ENCODE measurements around the gene ZXDB. TPM values are rescaled to one million over a fixed set of nuclear protein-coding genes. Genes with fewer than 3 reads are reported as not detected.

The ZXDB gene
- total and polyA plus RNA-seq, 2 of the 4 experiments (the other 2 are of a cell fraction) = 2.6 to 5.2 TPM

- Histone ChIP-seq H3K14ac (replicated peaks; ENCODE audit: low read depth, low read length) (no peak overlapping the region), H4K20me1 (ENCODE audit: insufficient read depth, low read length) (no peaks in the 10 kb centered on the region), H3K9me3 (ENCODE audit: control insufficient read depth, insufficient read depth, low read length) (no peaks in the 10 kb centered on the region), H3K36me3 (ENCODE audit: control insufficient read depth, insufficient read depth, low read length) (no peaks in the 10 kb centered on the region), H3K9ac (ENCODE audit: low read depth, low read length) (no peak overlapping the region), H2BK20ac (ENCODE audit: low read depth, low read length) (no peak overlapping the region), H3K27me3 (ENCODE audit: control insufficient read depth, insufficient read depth, low read length) (no peaks in the 10 kb centered on the region), H3K4me2 (ENCODE audit: low read depth, low read length) (no peak overlapping the region), H2AK9ac (replicated peaks; ENCODE audit: low read depth, low read length, poor library complexity) (no peak overlapping the region), H3K4me1 (ENCODE audit: control insufficient read depth, insufficient read depth, low read length) (peaks cover 2% of the 10 kb centered on the region; the same call in 1 of the 2 replicates), H2AK5ac (ENCODE audit: low read depth, low read length) (no peak overlapping the region), H2AFZ (replicated peaks; ENCODE audit: low read length, poor library complexity) (no peak overlapping the region), H3K9me1 (ENCODE audit: insufficient read depth, low read length) (no peaks in the 10 kb centered on the region), H3K4ac (ENCODE audit: low read depth, low read length) (no peak overlapping the region), H3K56ac (ENCODE audit: extremely low read depth, insufficient read depth, low read length) (no peak overlapping the region), H3K18ac (ENCODE audit: low read depth, low read length) (no peak overlapping the region), H3K79me1 (ENCODE audit: low read depth in 1 of 2, low read length in 2 of 2) (no peaks in the 10 kb centered on the region; a peak in 1 of 4 replicates), H2BK5ac (ENCODE audit: low read depth, low read length, poor library complexity, severe bottlenecking) (no peak overlapping the region), H3K4me3 (ENCODE audit: insufficient read depth, low read depth, low read length) (no peak overlapping the region), H4K91ac (ENCODE audit: insufficient read depth, low read depth, low read length) (no peak overlapping the region), H4K5ac (ENCODE audit: low read depth, low read length) (no peak overlapping the region), H3K23ac (ENCODE audit: low read depth, low read length) (no peak overlapping the region), H2BK120ac (ENCODE audit: low read depth, low read length) (no peak overlapping the region), H2BK15ac (ENCODE audit: low read depth, low read length) (no peak overlapping the region), H3K27ac (ENCODE audit: insufficient read depth, low read length) (no peak overlapping the region), H4K8ac (ENCODE audit: low read depth in 2 of 2, low read length in 2 of 2) (no peak overlapping the region)
- DNase-seq (no peak), ATAC-seq (ENCODE audit: low read depth) (no peak)
- WGBS, 2 experiments (ENCODE audit: extremely low coverage in 2 of 2, insufficient read length in 1 of 2) = 0% methylated on average over 1 of the region's 2 CpGs; no CpG with 5 or more reads in 1 of the 2 experiments
- no TSS peak for BruUV-seq (replicated peaks)
- CTCF ChIA-PET = no interaction called here
- POLR2A ChIA-PET (ENCODE audit: unreplicated experiment) = no interaction called here
- in situ Hi-C loops (cut with MboI; ENCODE audit: low sequenced_read_pairs) (loop anchor here (10.0 kb wide), 1 partner anchor 327 kb away; the partner anchor contains the start of gene ZXDA), dilution Hi-C loops (cut with HindIII; ENCODE audit: low sequenced_read_pairs, unreplicated experiment) (no loop called here), intact Hi-C loops (cut with micrococcal nuclease) (no loop called here)
- TF ChIP-seq MXI1 (IDR thresholded peaks at IDR 0.05; ENCODE audit: borderline replicate concordance, low read depth, low read length) (no peak), POLR2A (IDR thresholded peaks at IDR 0.05; ENCODE audit: low read depth, low read length) (no peak), FOS (IDR thresholded peaks at IDR 0.05; ENCODE audit: low read depth, low read length) (no peak), USF2 (IDR thresholded peaks at IDR 0.05; ENCODE audit: low read depth, low read length) (no peak), CHD1 (IDR thresholded peaks at IDR 0.05; ENCODE audit: low read depth, low read length) (no peak), CTCF (conservative IDR thresholded peaks at IDR 0.05; ENCODE audit: low read depth, low read length) (no peak), MAFK (IDR thresholded peaks at IDR 0.05; ENCODE audit: low read depth, low read length) (no peak), RFX5 (IDR thresholded peaks at IDR 0.05; ENCODE audit: low read depth, low read length) (no peak), SMC3 (IDR thresholded peaks at IDR 0.05; ENCODE audit: low read depth, low read length) (no peak), RCOR1 (IDR thresholded peaks at IDR 0.05; ENCODE audit: insufficient replicate concordance, low read length) (no peak), MAZ (IDR thresholded peaks at IDR 0.05; ENCODE audit: borderline replicate concordance, low read depth, low read length) (no peak), RAD21 (IDR thresholded peaks at IDR 0.05; ENCODE audit: low read length) (no peak), CEBPB (IDR thresholded peaks at IDR 0.05; ENCODE audit: low read depth, low read length) (no peak), BHLHE40 (IDR thresholded peaks at IDR 0.05; ENCODE audit: low read depth, low read length) (no peak), ELK1 (IDR thresholded peaks at IDR 0.05; ENCODE audit: borderline replicate concordance, low read depth, low read length) (no peak), NFE2L2 (IDR thresholded peaks at IDR 0.05; ENCODE audit: low read depth, low read length) (no peak)
Observed at GRCh38 chrX:57587607-57588006, 4.2 kb upstream of the ZXDB start.
